Nephron (organoid): Measurements from ENCODE around the gene CYP4F8.

ENCODE experiments used
- H3K27ac Mint-ChIP-seq, 3 experiments: 2 replicates each; pipeline ENCODE4 v1.8.0; 2020; ENCODE audit warnings: mixed read lengths in 3 of 3, mild to moderate bottlenecking in 2 of 3, moderate library complexity in 1 of 3
- H3K27me3 Mint-ChIP-seq: 2 replicates; pipeline ENCODE4 v1.8.0; 2021; ENCODE audit warnings: low read depth, mild to moderate bottlenecking, moderate library complexity, mixed read lengths
- H3K36me3 Mint-ChIP-seq: 2 replicates; pipeline ENCODE4 v1.8.0; 2020; ENCODE audit warnings: low read depth, mixed read lengths
- H3K4me1 Mint-ChIP-seq: 2 replicates; pipeline ENCODE4 v1.8.0; 2020; ENCODE audit warnings: mixed read lengths
- H3K4me3 Mint-ChIP-seq, 3 experiments: 2 replicates each; pipeline ENCODE4 v1.8.0; 2020; ENCODE audit warnings: mild to moderate bottlenecking in 3 of 3, mixed read lengths in 3 of 3, moderate library complexity in 2 of 3
- H3K9me3 Mint-ChIP-seq: 2 replicates; pipeline ENCODE4 v1.8.0; 2020; ENCODE audit warnings: mixed read lengths
- CTCF ChIP-seq, 3 experiments: fragments of 200-600 bp; sonication (generic); IDR thresholded peaks; one replicate each; pipeline ENCODE4 v1.5.0; 2021; ENCODE audit warnings: antibody characterized with exemption in 3 of 3; ENCODE audit not compliant: unreplicated experiment in 3 of 3

The CYP4F8 gene

DNA sequence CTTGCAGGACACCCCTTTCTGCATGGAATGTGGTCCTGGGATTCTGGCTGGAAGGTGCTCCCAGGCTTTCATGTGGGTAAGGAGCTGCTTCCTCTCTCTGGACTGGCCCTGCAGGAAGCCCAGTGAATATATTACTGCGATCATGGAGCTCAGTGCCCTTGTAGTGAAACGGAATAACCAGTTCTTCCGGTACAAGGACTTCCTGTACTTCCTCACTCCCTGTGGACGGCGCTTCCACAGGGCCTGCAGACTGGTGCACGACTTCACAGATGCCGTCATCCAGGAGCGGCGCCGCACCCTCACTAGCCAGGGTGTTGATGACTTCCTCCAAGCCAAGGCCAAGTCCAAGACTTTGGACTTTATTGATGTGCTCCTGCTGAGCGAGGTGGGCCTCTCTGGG is 8.0 kb downstream of the CYP4F8 start:
- H3K4me3 Mint-ChIP-seq: no peak overlapping the region
- peaks cover 49% of the 10 kb centered on the region for H3K9me3 Mint-ChIP-seq
- TF ChIP-seq CTCF (IDR thresholded peaks at IDR 0.05; ENCODE audit: unreplicated experiment in 3 of 3): no peak
- H3K4me1 Mint-ChIP-seq: no peaks in the 10 kb centered on the region
- H3K36me3 Mint-ChIP-seq: no peaks in the 10 kb centered on the region
- H3K27ac Mint-ChIP-seq: no peak overlapping the region
- no peaks in the 10 kb centered on the region for H3K27me3 Mint-ChIP-seq

DNA sequence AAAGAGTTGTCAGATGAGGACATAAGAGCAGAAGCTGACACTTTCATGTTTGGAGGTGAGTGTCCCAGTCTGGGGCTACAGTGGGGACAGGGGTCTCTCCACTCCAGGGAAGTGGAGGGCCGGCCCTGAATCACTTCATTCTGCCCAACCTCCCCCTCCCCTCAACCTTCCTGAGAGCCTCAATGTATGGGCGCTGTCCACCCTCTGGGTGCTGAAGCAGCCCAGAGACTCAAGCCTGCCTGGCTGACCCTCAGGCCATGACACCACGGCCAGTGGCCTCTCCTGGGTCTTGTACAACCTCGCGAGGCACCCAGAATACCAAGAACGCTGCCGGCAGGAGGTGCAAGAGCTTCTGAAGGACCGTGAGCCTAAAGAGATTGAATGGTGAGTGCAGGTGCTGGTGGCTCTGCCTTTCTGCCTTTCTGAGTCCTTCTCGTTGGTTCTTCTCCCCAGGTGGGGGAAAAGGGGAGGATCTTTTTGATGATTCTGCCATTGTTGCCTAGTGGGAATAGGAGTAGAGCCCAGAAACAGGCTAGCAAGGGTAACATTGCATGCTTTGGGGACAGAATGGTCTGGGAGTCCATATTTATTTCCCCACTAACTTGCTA is 8.8 kb downstream of the CYP4F8 start:
- no peaks in the 10 kb centered on the region for H3K36me3 Mint-ChIP-seq
- H3K4me1 Mint-ChIP-seq: no peaks in the 10 kb centered on the region

GRCh38 chr19:15628236-15629002 is 13.4 kb downstream of the CYP4F8 start:
- Mint-ChIP-seq H3K36me3 (no peaks in the 10 kb centered on the region), H3K27me3 (no peaks in the 10 kb centered on the region), H3K4me3 (no peak overlapping the region), H3K27ac (no peak overlapping the region), H3K4me1 (no peaks in the 10 kb centered on the region), H3K9me3 (peaks cover 28% of the 10 kb centered on the region)
- no peak for TF ChIP-seq CTCF (IDR thresholded peaks at IDR 0.05; ENCODE audit: unreplicated experiment in 3 of 3)

More for the DNA sequence above, 8.8 kb downstream of the CYP4F8 start:
- no peak for TF ChIP-seq CTCF (IDR thresholded peaks at IDR 0.05; ENCODE audit: unreplicated experiment in 3 of 3)
- Mint-ChIP-seq H3K4me3 (no peak overlapping the region), H3K27me3 (no peaks in the 10 kb centered on the region), H3K27ac (no peak overlapping the region), H3K9me3 (peaks cover 46% of the 10 kb centered on the region)

DNA sequence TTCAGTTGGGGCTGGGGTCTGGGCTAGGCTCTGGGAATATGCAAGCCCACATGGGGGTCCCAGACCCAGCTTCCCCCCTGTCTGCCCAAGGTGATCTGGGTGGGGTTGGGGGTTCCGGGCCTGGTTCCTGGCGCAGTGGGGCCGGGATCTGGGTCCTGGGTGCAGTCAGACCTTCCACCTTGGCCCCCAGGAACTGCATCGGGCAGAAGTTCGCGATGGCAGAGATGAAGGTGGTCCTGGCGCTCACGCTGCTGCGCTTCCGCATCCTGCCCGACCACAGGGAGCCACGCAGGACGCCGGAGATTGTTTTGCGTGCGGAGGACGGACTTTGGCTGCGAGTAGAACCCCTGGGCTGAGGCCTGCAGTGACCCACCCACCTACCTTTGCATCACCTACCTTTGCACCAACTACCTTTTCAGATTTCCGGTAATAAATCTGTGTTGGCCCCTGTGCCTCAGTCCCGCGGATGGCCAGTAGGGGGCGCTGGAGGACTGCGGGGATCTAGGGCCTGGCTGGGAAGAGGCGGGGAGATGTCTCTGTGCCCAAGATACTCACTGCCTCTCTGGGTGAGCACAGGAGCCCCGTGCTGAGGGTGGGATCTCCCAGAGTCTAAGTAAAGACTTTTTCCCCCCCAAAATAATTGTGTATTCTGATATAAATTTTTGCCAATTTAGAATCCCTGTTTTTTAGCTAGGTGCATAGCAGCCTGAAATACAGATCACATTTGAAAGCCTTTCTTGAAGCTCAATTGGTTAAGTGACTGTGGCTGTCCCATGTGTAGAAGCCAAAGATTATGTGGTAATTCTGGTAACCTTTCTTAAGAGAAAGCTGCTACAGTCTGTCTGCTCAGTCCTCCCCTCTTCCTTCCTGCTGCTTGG is 14.2 kb downstream of the CYP4F8 start:
- no peaks in the 10 kb centered on the region for H3K27me3 Mint-ChIP-seq
- TF ChIP-seq CTCF (IDR thresholded peaks at IDR 0.05; ENCODE audit: unreplicated experiment in 3 of 3): peak; percentile 11 to 26 (median 20)
- peaks cover 26% of the 10 kb centered on the region for H3K9me3 Mint-ChIP-seq
- no peaks in the 10 kb centered on the region for H3K4me1 Mint-ChIP-seq
- H3K27ac Mint-ChIP-seq: no peak overlapping the region
- H3K4me3 Mint-ChIP-seq: no peak overlapping the region
- H3K36me3 Mint-ChIP-seq: no peaks in the 10 kb centered on the region

DNA sequence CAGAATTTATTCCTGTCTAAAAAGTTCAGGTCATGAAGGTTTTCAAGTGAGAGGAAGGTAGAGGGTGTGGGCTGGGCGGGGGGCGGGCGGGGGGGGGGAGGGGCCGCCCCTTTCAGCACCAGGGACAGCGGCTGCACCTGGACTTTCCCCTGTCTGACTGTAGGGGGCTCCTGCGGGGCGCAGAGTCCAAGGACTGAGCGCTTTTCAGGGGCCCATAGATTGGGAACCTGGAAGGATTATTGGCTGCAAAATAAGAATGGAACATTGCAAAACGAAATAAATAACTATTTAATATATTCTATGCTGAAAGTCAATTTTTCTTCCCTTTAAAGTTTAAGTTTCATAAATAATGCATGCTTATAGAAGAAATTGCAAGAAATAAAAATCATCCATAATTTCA is 16.8 kb downstream of the CYP4F8 start:
- H3K27ac Mint-ChIP-seq: no peak overlapping the region
- H3K27me3 Mint-ChIP-seq: no peaks in the 10 kb centered on the region
- H3K4me3 Mint-ChIP-seq: no peak overlapping the region
- no peaks in the 10 kb centered on the region for H3K36me3 Mint-ChIP-seq
- no peak for TF ChIP-seq CTCF (IDR thresholded peaks at IDR 0.05; ENCODE audit: unreplicated experiment in 3 of 3)
- H3K9me3 Mint-ChIP-seq: peaks cover 31% of the 10 kb centered on the region
- no peaks in the 10 kb centered on the region for H3K4me1 Mint-ChIP-seq
